ENCODE results near the gene LRRC1. TPM values are rescaled to one million over a fixed set of nuclear protein-coding genes. Genes with fewer than 3 reads are reported as not detected.

LRRC1 gene
- total and polyA plus RNA-seq, 2 of the 8 experiments (the other 6 are each of a cell fraction or from before 2014, with no cell fraction given), result 6.7 to 15.9 TPM

GRCh38 chr6:53831081-53831869 is 36.5 kb downstream of the LRRC1 start (continued):
- TF ChIP-seq BCL11A (IDR thresholded peaks at IDR 0.05; ENCODE audit: low read depth in 2 of 2, low read length in 2 of 2) (no peak), POLR2A (IDR thresholded peaks at IDR 0.05; ENCODE audit: control extremely low read depth in 1 of 2, low read depth in 2 of 2, low read length in 2 of 2) (no peak)
